ENCODE measurements around the gene FMN2.

DNA sequence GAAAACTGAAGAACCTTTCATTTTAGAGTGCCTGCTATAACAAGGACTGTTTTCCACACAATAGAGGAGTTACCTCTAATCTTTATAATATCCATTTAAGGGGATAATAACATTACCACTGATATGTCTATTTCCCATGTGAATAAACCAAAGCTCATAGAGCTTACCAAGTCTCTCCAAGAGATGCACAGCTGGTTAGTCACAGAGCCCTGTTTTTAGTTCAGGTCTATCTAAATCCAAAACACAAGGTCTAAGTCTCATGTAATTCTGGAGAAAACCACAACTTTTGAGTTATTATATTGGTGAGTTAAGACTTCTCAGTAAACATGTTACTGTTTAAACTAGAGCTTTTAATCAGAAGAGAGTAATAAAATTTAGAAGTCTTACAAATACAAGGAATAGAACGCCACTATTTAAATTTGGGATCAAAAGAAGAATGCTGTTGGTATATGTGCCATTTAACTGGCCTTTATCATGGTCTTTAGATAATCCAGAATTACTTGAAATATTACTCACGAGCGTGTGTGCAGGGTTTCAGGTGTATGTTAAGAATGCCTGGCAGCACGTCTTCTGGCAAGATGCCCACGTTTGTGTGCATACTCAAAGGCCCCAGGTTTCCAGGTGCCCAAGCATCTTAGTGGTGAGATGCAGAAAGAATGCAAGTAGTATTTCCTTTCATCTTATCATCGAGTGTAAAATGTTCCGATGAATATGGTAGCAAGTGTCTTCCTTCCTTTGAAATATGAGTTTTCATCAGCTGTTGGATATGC lies 190.6 kb downstream of the FMN2 start:
- TF ChIP-seq TAF1 (IDR thresholded peaks at IDR 0.05; ENCODE audit: low read depth, low read length) (no peak), PAX5 (IDR thresholded peaks at IDR 0.05; ENCODE audit: insufficient read depth, low read length, severe bottlenecking) (no peak), POLR2A (IDR thresholded peaks at IDR 0.05; ENCODE audit: low read depth, low read length) (no peak)

Data from GM12891 (cell line).